Activated T-cell treated with anti-CD3 and anti-CD28 coated beads, Interleukin-2, amount 50 U/mL, for 72 hours (primary cell): ENCODE results near the gene HOXD13. TPM values are rescaled to one million over a fixed set of nuclear protein-coding genes. Genes with fewer than 3 reads are reported as not detected.

Experiments
- ATAC-seq, 2 donors: fragments of 150-1000 bp; cut with Tn5 transposase; replicated peaks in 1 of 2; 2 replicates each; pipeline ENCODE4 v1.10.0; 2021; ENCODE audit warnings: moderate library complexity in 2 of 2, mild to moderate bottlenecking in 1 of 2
- DNase-seq, 2 donors: peaks; one replicate each; pipeline ENCODE4 v3.0.0; 2021 to 2022; ENCODE audit warnings: mixed read lengths in 1 of 2
- H3K27ac Mint-ChIP-seq: one replicate; pipeline ENCODE4 v1.8.0; 2022; ENCODE audit warnings: mild to moderate bottlenecking, moderate library complexity, mixed read lengths
- H3K27me3 Mint-ChIP-seq: one replicate; pipeline ENCODE4 v1.8.0; 2022; ENCODE audit warnings: low read depth, mixed read lengths
- H3K36me3 Mint-ChIP-seq, 2 donors: one replicate each; pipeline ENCODE4 v1.8.0; 2022; ENCODE audit warnings: mixed read lengths in 2 of 2, mild to moderate bottlenecking in 1 of 2; ENCODE audit not compliant: insufficient read depth in 2 of 2
- H3K4me1 Mint-ChIP-seq: one replicate; pipeline ENCODE4 v1.8.0; 2022; ENCODE audit warnings: low read depth, mixed read lengths
- H3K4me3 Mint-ChIP-seq, 2 donors: one replicate each; pipeline ENCODE4 v1.8.0; 2022; ENCODE audit warnings: mild to moderate bottlenecking in 2 of 2, mixed read lengths in 2 of 2, moderate library complexity in 2 of 2
- H3K9me3 Mint-ChIP-seq, 2 donors: one replicate each; pipeline ENCODE4 v1.8.0; 2022; ENCODE audit warnings: mixed read lengths in 2 of 2
- total RNA-seq, 2 donors: library from RNA; stranded (reverse); gene quantifications; one replicate each; pipeline ENCODE4 v1.2.3, GENCODE V29; 2022

The HOXD13 gene
- total RNA-seq, 2 donors from 2014 or later: not detected

DNA sequence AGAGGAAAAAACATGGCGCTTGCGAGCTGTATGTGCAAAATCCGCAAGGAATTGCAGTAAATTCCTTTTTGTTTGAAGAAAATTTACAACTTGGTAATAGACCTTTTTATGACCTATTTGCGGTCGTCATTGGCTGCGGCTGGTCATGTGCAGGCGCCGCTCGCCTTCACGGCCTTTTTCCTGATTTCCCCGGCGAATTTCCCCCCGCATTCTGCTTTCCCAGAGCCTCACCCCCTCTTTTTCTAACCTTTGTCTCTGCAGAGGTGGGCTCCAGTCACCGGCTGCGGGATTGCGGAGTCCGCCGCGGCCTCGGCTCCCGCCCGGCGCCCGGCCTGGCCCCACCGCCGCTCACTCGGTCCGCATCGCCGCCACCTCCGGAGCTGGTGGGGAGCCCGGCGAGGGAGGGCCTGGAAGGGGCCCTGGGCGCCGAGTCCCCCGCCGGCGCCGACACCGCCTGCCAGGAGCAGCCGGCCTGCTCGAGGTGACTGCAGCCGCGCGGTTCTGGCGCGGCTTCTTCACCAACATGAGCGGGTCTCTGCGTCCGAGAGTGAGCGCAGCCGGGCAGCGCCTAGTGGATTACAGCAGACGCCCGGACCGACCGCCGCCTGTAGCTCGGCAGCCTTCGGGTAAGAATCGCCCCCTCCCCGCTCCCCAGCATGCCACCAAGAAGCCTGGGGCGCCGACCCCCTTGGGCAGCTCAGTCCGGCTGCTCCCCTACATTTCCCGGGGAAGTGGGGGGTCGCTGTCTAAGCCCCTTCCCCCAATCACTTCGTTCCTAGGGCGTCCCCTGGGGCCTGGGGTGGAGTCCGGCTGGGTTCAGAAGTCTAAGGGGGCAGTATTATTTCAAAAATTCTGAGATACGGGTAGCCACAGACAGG lies 44.1 kb downstream of the HOXD13 start:
- Mint-ChIP-seq H3K4me3 (peak overlapping the region; percentile 45 to 46), H3K27me3 (peaks cover 84% of the 10 kb centered on the region), H3K4me1 (peaks cover 44% of the 10 kb centered on the region), H3K36me3 (peaks cover 10 to 15% of the 10 kb centered on the region in 2 donors), H3K9me3 (no peaks in the 10 kb centered on the region), H3K27ac (no peak overlapping the region)
- ATAC-seq (no peak), DNase-seq (no peak)

DNA sequence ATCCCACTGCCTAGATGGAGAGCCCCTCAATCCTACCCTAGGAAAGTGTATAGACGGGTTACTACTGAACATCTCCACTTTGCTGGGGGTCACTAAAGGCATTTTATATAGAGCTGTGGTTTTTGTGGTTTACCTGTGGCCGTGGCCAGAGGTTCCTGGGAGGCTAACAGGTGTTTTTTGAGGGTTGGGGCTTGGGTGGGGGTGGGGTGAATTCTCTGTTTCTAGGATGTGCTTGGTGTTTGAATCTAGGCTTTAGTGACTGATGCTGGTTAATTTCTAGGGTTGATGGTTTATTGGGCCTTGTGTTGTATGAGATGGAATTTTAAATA lies 44.7 kb downstream of the HOXD13 start:
- Mint-ChIP-seq H3K4me1 (peaks cover 39% of the 10 kb centered on the region), H3K27ac (peak overlapping the region; percentile 71), H3K27me3 (peaks cover 84% of the 10 kb centered on the region), H3K4me3 (peak overlapping the region; percentile 35 to 42), H3K9me3 (no peaks in the 10 kb centered on the region), H3K36me3 (peaks cover 10 to 15% of the 10 kb centered on the region in 2 donors)
- DNase-seq (no peak), ATAC-seq (no peak)

GRCh38 chr2:176137906-176138305 lies 45.4 kb downstream of the HOXD13 start:
- no peaks in the 10 kb centered on the region for H3K9me3 Mint-ChIP-seq
- no peak for DNase-seq
- H3K27me3 Mint-ChIP-seq: peaks cover 84% of the 10 kb centered on the region
- peak overlapping the region in 1 of 2 donors; percentile 35 for H3K4me3 Mint-ChIP-seq
- H3K27ac Mint-ChIP-seq: no peak overlapping the region
- H3K36me3 Mint-ChIP-seq: peaks cover 10 to 12% of the 10 kb centered on the region in 2 donors
- no peak for ATAC-seq
- H3K4me1 Mint-ChIP-seq: peaks cover 36% of the 10 kb centered on the region

- Mint-ChIP-seq H3K27ac (no peak overlapping the region), H3K4me3 (peak overlapping the region; percentile 55 to 70), H3K9me3 (no peaks in the 10 kb centered on the region), H3K4me1 (peaks cover 36% of the 10 kb centered on the region), H3K36me3 (peaks cover 10 to 12% of the 10 kb centered on the region in 2 donors), H3K27me3 (peaks cover 83% of the 10 kb centered on the region)
- ATAC-seq (no peak), DNase-seq (no peak)
Measured at GRCh38 chr2:176138526-176138922, 46.0 kb downstream of the HOXD13 start.

DNA sequence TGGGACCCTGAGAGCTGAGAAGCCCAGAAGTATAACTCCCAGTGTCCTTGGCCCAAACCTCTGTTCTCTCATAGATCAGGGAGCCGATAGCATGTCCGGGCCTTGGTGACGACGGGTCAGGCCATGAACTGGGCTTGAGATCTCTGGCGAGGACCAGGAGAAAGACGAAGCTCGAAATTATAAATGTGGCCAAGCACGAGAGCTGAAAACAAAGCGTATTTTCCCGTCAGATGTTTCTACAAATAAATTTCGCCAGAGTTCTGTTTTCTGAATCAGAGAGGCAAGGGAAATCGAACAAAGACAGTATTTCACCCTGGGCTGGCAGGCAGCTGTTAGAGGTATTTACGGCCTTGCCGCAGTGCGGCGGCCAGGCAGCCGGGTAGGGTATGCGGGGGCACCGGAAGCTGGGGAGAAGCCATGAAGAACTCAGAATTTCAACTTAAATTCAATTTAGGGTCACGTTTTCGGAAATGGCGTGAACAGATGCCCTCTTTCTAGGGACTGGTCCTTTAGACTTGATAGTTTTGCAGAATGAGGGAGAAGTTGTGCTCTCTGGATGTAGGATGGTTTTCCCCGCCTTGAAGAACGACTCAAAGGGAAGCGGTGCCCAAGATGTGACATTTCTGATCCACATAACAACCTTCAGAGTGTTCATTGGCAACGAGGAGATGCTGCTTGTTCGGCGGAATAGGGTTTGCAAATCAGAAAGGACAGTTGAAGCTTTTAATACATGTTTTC lies 46.6 kb downstream of the HOXD13 start:
- ATAC-seq: no peak
- no peaks in the 10 kb centered on the region for H3K9me3 Mint-ChIP-seq
- H3K27ac Mint-ChIP-seq: peak overlapping the region; percentile 61
- peak overlapping the region; percentile 55 to 70 for H3K4me3 Mint-ChIP-seq
- DNase-seq: no peak
- H3K4me1 Mint-ChIP-seq: peaks cover 36% of the 10 kb centered on the region
- H3K27me3 Mint-ChIP-seq: peaks cover 77% of the 10 kb centered on the region
- H3K36me3 Mint-ChIP-seq: peaks cover 10 to 12% of the 10 kb centered on the region in 2 donors

DNA sequence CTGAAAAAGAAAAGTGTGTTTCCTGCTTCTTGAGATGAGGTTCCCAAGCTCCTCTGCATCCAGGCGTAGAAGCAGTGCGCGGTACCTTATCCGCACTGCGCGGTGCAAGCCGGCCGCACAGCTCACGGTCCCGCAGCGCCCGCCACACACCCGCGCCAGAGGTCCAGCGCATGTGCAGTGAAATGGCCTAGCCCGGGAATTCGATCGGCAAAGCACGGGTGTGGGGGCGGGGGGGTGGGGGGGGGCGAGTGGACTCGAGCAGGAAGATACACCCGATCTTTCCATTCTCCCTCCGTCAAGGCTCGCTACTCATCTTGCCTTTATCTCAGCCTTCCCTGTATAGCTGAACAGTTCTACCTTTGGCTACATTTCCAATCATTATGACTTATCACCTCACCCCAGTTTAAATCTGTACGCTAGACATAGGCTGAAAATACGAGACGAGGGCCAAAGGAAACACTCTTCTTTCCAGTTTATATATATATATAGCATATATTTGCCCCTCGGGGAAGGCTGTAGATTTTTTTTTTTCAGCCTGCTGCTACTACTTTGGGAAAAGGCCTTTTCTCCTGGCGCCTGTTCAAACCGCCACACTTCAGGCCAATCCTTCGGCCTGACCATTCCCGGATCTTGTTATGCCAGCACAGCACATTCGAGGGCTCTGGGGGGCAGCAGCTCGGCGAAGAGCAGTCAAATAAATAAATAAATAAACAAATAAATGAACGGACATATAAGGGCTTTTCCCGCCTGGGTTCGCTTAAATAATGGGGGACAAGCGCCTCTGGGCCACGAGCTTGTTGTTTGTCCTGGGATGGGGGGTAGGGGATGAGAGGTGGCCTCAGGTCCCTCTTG lies 47.4 kb downstream of the HOXD13 start:
- H3K4me3 Mint-ChIP-seq: peak overlapping the region; percentile 9 to 67
- H3K36me3 Mint-ChIP-seq: peaks cover 10 to 12% of the 10 kb centered on the region in 2 donors
- H3K27me3 Mint-ChIP-seq: peaks cover 73% of the 10 kb centered on the region
- no peak overlapping the region for H3K27ac Mint-ChIP-seq
- no peaks in the 10 kb centered on the region for H3K9me3 Mint-ChIP-seq
- DNase-seq: no peak
- ATAC-seq: no peak
- H3K4me1 Mint-ChIP-seq: peaks cover 36% of the 10 kb centered on the region

DNA sequence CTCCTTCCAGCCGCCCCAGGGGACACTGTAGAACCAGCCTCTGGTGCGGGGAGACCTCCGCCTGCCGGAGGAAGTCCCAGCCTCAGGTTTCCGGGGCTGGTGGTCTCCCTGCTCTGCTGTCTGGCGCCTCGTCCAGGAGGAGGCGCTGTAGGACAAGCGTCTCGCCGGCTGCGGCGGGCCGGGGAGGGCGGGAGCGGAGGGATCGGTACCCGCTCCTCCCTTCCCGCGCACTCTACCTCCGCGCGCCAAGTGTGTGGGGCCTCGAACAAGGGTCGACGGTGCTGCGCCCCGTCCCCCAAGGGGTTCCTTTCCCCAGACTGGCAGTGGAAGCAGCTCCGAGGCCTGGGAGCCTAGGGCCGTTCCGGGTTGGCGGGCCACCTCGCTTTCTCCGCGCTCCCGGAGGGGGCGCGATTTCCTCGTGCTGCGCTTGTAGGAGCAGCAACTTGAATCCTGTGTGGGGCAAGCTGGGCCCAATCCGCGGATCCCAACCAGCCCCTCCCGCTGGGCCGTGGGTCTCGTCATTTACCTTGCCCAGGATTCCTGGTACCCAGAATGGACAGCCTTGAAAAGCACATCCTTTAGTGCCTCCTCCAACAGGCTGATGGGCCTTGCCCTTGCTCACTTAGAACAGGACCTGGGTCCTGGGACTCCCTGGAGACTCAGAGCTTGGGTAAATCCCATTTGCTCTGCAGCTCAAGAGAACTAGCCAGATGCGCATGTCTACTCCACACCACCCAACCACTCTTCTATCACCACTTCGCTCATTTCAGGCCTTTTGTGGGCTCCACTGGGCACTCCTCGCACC lies 48.2 kb downstream of the HOXD13 start:
- ATAC-seq (peak; percentile 92), DNase-seq (peak; percentile 79 to 82)
- no peak overlapping the region for H3K27ac Mint-ChIP-seq
- peaks cover 10 to 11% of the 10 kb centered on the region in 2 donors for H3K36me3 Mint-ChIP-seq
- peaks cover 73% of the 10 kb centered on the region for H3K27me3 Mint-ChIP-seq
- peaks cover 29% of the 10 kb centered on the region for H3K4me1 Mint-ChIP-seq
- no peaks in the 10 kb centered on the region for H3K9me3 Mint-ChIP-seq
- H3K4me3 Mint-ChIP-seq: peak overlapping the region; percentile 9 to 67

GRCh38 chr2:176142281-176142680 lies 49.8 kb downstream of the HOXD13 start:
- Mint-ChIP-seq H3K27ac (no peak overlapping the region), H3K4me1 (peaks cover 22% of the 10 kb centered on the region), H3K9me3 (no peaks in the 10 kb centered on the region), H3K27me3 (peaks cover 77% of the 10 kb centered on the region), H3K36me3 (peaks cover 9 to 10% of the 10 kb centered on the region in 2 donors), H3K4me3 (no peak overlapping the region)
- DNase-seq (no peak), ATAC-seq (no peak)

Other genes starting within 250 kb of the HOXD13 start
- 10 to 100 TPM; 26.5 to 29.6 TPM for gene LNPK, start 90.5 kb upstream of the HOXD13 start, total RNA-seq
- not detected for gene EVX2, start 8.8 kb upstream of the HOXD13 start, total RNA-seq
- not detected for gene HOXD12, start 7.1 kb downstream of the HOXD13 start, total RNA-seq
- gene HOXD11, start 14.6 kb downstream of the HOXD13 start, total RNA-seq: not detected
- not detected for gene HOXD10, start 24.1 kb downstream of the HOXD13 start, total RNA-seq
- gene HOXD9, start 30.0 kb downstream of the HOXD13 start, total RNA-seq: not detected
- gene HOXD8, start 37.0 kb downstream of the HOXD13 start, total RNA-seq: not detected
- gene HOXD4, start 58.8 kb downstream of the HOXD13 start, total RNA-seq: not detected
- gene HOXD3, start 64.6 kb downstream of the HOXD13 start, total RNA-seq: not detected
- not detected for gene HOXD1, start 95.9 kb downstream of the HOXD13 start, total RNA-seq
- gene MTX2, start 176.7 kb downstream of the HOXD13 start, total RNA-seq: 10 to 100 TPM; 20.6 to 26.7 TPM